Fibroblast of lung (primary cell): ENCODE data around the gene MTHFR.

Source experiments
- CTCF ChIP-seq, 2 donors: IDR thresholded peaks in 1 of 2; conservative IDR thresholded peaks in 1 of 2; 1 replicate in 1 of 2; 2 replicates in 1 of 2; pipeline ENCODE4 v1.5.1; 2011 to 2012; ENCODE audit warnings: low read length in 2 of 2, control low read depth in 1 of 2, inconsistent platforms in 1 of 2, low read depth in 1 of 2, mild to moderate bottlenecking in 1 of 2
- EZH2 ChIP-seq: IDR thresholded peaks from 2 replicates; pipeline ENCODE4 v1.5.1; 2012; ENCODE audit warnings: low read length, control low read depth, mild to moderate bottlenecking; ENCODE audit errors: missing control alignments

DNA sequence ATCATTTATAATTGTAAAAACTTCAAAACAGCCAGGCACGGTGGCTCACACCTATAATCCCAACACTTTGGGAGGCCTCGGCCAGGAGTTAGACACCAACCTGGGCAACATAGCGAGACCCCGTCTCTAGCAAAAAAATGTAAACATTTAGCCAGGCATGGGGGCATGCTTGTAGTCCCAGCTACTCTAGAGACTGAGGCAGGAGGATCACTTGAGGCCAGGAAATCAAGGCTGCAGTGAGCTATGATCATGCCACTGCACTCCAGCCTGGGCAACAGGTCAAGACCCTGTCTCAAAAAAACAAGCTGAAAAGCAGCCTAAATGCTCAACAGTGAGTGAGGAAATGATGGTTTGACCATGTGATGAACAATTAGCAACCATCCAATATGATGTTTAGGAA lies 36.5 kb downstream of the MTHFR start:
- no peak for TF ChIP-seq CTCF (conservative IDR thresholded peaks at IDR 0.05 in 1 of 2, IDR thresholded peaks at IDR 0.05 in 1 of 2; ENCODE audit: low read depth in 1 of 2, low read length in 2 of 2)
- TF ChIP-seq EZH2, result no peak
